Erythroblast (primary cell): ENCODE results near the gene SYT8.

Experiments
- GATA1 ChIP-seq: IDR thresholded peaks from 2 replicates; pipeline ENCODE4 v1.6.1; 2011; ENCODE audit warnings: low read depth, mild to moderate bottlenecking, control low read depth, low read length, moderate library complexity
- POLR2A ChIP-seq: IDR thresholded peaks from 2 replicates; pipeline ENCODE4 v1.6.1; 2011; ENCODE audit warnings: mild to moderate bottlenecking, low read length

GRCh38 chr11:1866776-1867175 is 32.0 kb downstream of the SYT8 start:
- TF ChIP-seq POLR2A: no peak
- no peak for TF ChIP-seq GATA1
